Prostate gland (tissue), 2 donors: ENCODE results near the gene KNOP1. TPM values are rescaled to one million over a fixed set of nuclear protein-coding genes. Genes with fewer than 3 reads are reported as not detected.

Experiments used
- DNase-seq: peaks from one replicate; pipeline ENCODE4 v3.0.0-alpha.2; 2019; ENCODE audit warnings: low spot score
- H3K27ac ChIP-seq, 2 donors: fragments of 200-600 bp; sonication (generic); 2 replicates each; pipeline ENCODE4 v1.5.1; 2017 to 2019
- H3K27me3 ChIP-seq: fragments of 200-600 bp; sonication (generic); replicated peaks from 2 replicates; pipeline ENCODE4 v1.5.1; 2019; ENCODE audit not compliant: insufficient read depth
- H3K36me3 ChIP-seq, 2 donors: fragments of 200-600 bp; sonication (generic); 1 replicate in 1 of 2; 2 replicates in 1 of 2; pipeline versions ENCODE4 v1.5.1 to v1.8.1; 2017 to 2019
- H3K4me1 ChIP-seq: fragments of 200-600 bp; sonication (generic); replicated peaks from 2 replicates; pipeline ENCODE4 v1.5.1; 2019
- H3K4me3 ChIP-seq, 2 donors: fragments of 200-600 bp; sonication (generic); 2 replicates each; pipeline ENCODE4 v1.5.1; 2017 to 2019
- H3K9me3 ChIP-seq: fragments of 200-600 bp; sonication (generic); 2 replicates; pipeline ENCODE4 v1.5.1; 2017
- CTCF ChIP-seq, 4 experiments: fragments of 200-600 bp in 2 of 4; fragments of 450-650 bp in 2 of 4; sonication (generic) in 2 of 4; IDR thresholded peaks; 1 replicate in 3 of 4; 2 replicates in 1 of 4; pipeline ENCODE4 v1.5.1; 2016 to 2019; ENCODE audit warnings: antibody characterized with exemption in 4 of 4, mild to moderate bottlenecking in 2 of 4, moderate library complexity in 2 of 4
- POLR2A ChIP-seq: fragments of 450-650 bp; IDR thresholded peaks from one replicate; pipeline ENCODE4 v1.6.1; 2016; ENCODE audit warnings: antibody characterized with exemption, mild to moderate bottlenecking
- POLR2AphosphoS5 ChIP-seq: sonication (generic); formaldehyde crosslinking; IDR thresholded peaks from one replicate; pipeline ENCODE4 v1.6.1; 2017; ENCODE audit warnings: antibody characterized with exemption
- WGBS: methylation state at CpG from one replicate; pipeline ENCODE4 v1.1.5; 2018; 5-methylcytosine and 5-hydroxymethylcytosine counted together
- intact Hi-C: fragments of 100-400 bp; cut with DNase I; formaldehyde crosslinking; loops from one replicate; pipeline ENCODE4 v1.14.2; 2022
- total RNA-seq, 2 donors: library from RNA; depleted of rRNA; stranded (reverse); fragments of >200 nt; gene quantifications; one replicate each; pipeline ENCODE4 v1.1.0, GENCODE V29; 2016

The KNOP1 gene
- total RNA-seq, 2 donors from 2014 or later, result 11.2 to 26.6 TPM

GRCh38 chr16:19664166-19664565 is 53.9 kb downstream of the KNOP1 start:
- intact Hi-C loops, result no loop called here
- Histone ChIP-seq H3K36me3 (no peaks in the 10 kb centered on the region), H3K27ac (no peak overlapping the region), H3K9me3 (no peaks in the 10 kb centered on the region), H3K4me1 (no peaks in the 10 kb centered on the region), H3K27me3 (no peaks in the 10 kb centered on the region), H3K4me3 (no peak overlapping the region)
- 99% methylated on average over 6 of the region's 6 CpGs for WGBS
- TF ChIP-seq POLR2AphosphoS5, result no peak
- DNase-seq, result no peak

DNA sequence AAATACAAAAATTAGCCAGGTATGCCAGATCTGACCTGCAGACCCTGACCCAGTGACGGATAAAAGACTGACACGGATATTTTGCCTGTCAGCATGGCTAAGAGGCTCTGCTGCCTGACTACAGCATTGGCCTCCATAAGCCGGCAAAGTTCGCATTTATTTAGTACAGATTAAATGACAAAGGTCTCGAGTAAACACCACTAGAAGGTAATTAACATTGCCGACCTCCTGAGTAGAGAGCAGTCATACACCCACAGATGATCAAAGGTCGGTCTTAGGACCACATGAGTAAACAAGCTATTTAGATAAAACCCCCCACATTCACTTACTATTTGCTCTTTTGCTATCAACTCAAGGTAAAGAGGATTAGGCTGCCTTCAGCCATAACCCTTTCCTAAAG is 55.7 kb downstream of the KNOP1 start:
- TF ChIP-seq POLR2A (no peak), CTCF (IDR thresholded peaks at IDR 0.05) (no peak), POLR2AphosphoS5 (no peak)
- H3K4me3 ChIP-seq, result no peak overlapping the region
- intact Hi-C loops, result no loop called here
- H3K27ac ChIP-seq, result no peak overlapping the region
- DNase-seq, result no peak
- no peaks in the 10 kb centered on the region for H3K27me3 ChIP-seq
- no peaks in the 10 kb centered on the region for H3K9me3 ChIP-seq
- no peaks in the 10 kb centered on the region for H3K4me1 ChIP-seq
- WGBS, result 94% methylated on average over 7 of the region's 7 CpGs
- H3K36me3 ChIP-seq, result no peaks in the 10 kb centered on the region

- Histone ChIP-seq H3K4me3 (no peak overlapping the region), H3K4me1 (no peaks in the 10 kb centered on the region), H3K9me3 (no peaks in the 10 kb centered on the region), H3K27me3 (no peaks in the 10 kb centered on the region), H3K36me3 (no peaks in the 10 kb centered on the region), H3K27ac (no peak overlapping the region)
- DNase-seq, result no peak
- 96% methylated on average over 1 of the region's 1 CpG for WGBS
- intact Hi-C loops, result no loop called here
- TF ChIP-seq POLR2A (no peak), CTCF (IDR thresholded peaks at IDR 0.05) (no peak), POLR2AphosphoS5 (no peak)
Observed at GRCh38 chr16:19660432-19660831, 57.6 kb downstream of the KNOP1 start.

GRCh38 chr16:19659554-19659953 is 58.5 kb downstream of the KNOP1 start:
- no peak overlapping the region for H3K27ac ChIP-seq
- H3K27me3 ChIP-seq, result no peaks in the 10 kb centered on the region
- no peaks in the 10 kb centered on the region for H3K4me1 ChIP-seq
- H3K9me3 ChIP-seq, result no peaks in the 10 kb centered on the region
- WGBS, result 100% methylated on average over 1 of the region's 1 CpG
- H3K4me3 ChIP-seq, result no peak overlapping the region
- TF ChIP-seq POLR2A (no peak), POLR2AphosphoS5 (no peak), CTCF (IDR thresholded peaks at IDR 0.05) (no peak)
- no peak for DNase-seq
- intact Hi-C loops, result no loop called here
- H3K36me3 ChIP-seq, result no peaks in the 10 kb centered on the region

- TF ChIP-seq CTCF (IDR thresholded peaks at IDR 0.05) (no peak), POLR2AphosphoS5 (no peak), POLR2A (no peak)
- Histone ChIP-seq H3K27ac (no peak overlapping the region), H3K27me3 (no peaks in the 10 kb centered on the region), H3K4me3 (no peak overlapping the region), H3K36me3 (peaks cover 0 to 3% of the 10 kb centered on the region in 2 donors), H3K9me3 (no peaks in the 10 kb centered on the region), H3K4me1 (no peaks in the 10 kb centered on the region)
- DNase-seq, result no peak
- 72% methylated on average over 4 of the region's 4 CpGs for WGBS
- intact Hi-C loops, result no loop called here
Observed at GRCh38 chr16:19657831-19658230, 60.2 kb downstream of the KNOP1 start.
